GM19043 (cell line): ENCODE results near the gene N4BP2L2.

Source experiments
- ATAC-seq: cut with Tn5 transposase; IDR thresholded peaks from one replicate; pipeline ENCODE4 v1.9.1; 2021; ENCODE audit warnings: low read depth; ENCODE audit not compliant: unreplicated experiment

Gene N4BP2L2

DNA sequence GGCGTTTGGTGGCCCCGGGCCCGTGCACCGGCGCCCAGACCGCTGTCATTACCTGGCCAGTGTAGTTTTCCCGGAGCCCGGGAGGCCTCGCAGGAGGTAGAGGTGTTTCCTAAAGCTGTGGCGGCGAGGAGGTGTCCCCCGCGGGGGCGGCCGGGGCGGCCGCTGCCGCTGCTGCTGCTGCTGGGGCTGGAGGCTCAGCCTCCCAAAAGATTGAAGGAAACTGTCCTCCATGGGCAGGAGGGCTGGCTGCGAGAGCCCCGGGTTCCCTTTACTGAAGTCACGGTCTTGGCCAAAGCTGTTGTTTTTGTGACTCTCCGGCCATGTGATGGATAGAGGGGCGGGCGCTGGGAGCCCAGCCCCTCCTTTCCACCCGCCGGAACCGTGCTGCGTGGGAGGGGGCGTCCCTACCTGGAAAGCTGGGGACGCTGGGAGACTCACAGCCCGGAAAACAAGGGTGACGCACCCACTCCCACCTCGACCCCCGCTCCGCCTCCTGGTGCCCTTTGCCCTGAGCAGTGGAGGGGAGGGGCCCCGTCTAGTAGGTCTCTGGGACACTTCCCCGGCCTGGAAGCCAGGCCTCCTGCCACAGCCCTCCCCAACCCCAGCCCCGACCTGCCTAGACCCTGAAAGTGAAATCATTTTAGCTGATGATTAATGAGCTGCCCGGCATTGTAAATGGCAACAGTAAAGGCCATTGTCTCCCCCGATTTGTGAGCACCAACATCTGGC lies 110.6 kb downstream of the N4BP2L2 start, which contains the start of gene N4BP2L1:
Gene N4BP2L1 (minus strand): TSS at position 279 of the 729 bp plus-strand sequence. CDS start 48 bp downstream, at position 231.
- peak; percentile 64 for ATAC-seq

DNA sequence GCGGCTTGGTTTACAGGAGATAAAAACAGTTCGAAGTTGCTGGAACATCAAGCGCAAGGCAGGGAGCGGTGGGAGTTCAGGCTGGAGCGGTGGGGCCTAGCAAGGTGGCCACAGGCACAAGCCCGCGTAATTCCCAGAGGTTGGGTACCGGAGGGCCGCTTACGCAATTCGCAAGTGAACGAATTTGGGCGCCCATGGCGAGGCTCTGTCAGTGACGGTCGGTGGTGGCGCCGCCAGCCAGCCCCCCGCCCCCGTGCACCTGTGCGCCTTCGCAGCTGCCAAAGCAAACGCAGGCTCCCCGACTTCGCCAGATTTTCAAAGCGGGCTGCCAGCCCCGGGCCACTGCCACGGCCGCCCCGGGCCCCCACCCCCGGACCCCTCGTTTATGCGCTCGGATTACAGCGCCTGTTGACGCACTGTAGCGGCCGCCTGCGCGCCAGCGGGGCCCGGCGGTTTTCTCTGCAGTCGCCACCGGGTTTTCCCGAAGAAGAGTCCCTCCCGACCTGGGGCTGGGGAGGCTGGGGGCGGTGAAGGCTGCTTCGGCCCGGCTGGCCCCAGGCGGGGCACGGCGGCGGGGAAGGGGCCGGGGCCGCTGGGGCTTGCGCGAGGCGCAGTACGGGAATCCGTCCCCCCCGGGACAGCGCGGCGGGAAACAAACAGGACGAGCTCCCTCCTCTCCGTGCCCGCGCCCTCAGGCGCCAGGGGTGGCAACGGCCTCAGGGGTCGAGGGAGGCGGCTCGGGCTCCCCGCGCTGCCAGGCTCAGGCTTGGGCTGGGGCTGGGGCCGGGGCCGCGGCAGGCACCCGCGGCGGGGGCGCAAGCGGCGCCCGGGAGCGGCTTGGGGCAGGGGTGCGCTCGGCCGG lies 111.4 kb downstream of the N4BP2L2 start:
- peak; percentile 1 for ATAC-seq

DNA sequence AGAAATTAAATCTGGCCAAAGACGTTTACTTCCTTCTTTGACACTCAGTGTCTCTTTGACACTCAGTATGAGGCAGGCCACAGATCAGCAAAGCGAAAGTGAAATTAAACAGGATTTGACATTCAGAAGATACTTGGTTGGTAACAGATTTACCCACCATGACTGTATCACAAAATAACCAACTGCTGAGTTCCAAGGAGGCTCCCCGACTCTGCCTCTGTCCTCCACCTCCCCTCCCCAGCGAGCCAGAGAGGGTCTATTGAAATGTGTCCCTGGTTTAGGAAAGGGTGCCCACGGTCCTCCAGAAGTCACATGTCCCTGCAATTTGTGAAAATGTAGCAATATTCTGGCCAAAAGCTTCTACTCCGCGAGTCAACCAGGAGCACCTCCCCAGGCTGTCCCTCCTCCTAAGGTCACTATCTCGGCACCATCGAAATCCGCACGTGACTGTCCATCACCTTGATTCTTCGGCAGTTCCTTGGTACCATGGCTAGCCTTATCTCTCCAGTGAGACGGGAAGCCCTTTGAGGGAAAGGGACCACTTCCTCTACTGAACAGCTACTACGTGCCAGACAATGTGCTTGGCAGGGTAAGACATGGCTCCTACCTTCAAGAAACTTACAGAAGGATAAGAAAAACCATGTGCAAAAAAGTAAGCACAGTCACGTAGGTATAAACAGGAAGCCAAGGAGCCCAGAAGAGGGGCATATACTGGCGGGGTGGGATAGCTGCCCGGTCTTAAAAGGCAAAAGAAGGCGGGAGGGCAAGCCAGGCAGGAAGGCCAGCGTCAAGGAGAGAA lies 112.2 kb downstream of the N4BP2L2 start:
- ATAC-seq = peak; percentile 33

DNA sequence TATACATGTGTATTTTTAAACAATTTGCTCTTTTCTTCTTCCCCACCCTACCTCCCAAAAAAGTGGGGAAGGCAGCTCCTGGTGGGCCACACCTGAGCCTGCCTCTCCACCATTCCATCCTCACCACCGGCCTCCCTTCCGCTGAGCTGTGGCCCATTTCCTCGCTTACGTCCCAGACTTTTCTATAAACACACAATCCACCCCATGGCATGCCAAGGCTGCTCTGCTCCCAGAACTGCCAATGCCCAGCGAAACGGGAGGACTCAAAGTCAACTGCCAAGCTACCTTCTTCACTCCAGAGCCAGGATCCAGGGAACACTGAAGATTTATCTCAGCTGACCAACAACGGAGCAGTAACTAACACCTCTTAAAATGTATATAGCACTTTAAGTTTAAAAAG lies 113.4 kb downstream of the N4BP2L2 start:
- no peak for ATAC-seq

DNA sequence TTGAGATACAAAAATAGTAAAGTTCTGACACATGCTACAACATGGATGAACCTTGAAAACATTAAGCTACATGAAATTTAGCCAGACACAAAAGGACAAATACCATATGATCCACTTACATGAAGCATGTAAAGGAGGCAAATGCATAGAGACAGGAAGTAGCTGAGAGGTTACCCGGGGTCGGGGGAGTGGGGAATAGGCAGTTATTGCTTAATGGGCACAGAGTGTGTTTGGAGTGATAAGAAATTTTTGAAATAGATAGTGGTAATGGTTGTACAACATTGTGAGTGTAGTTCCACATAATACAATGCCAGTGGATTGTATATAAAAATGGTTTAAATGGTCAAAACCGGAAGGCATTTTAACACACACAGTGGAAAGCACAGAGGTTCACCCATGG lies 115.0 kb downstream of the N4BP2L2 start:
- no peak for ATAC-seq

DNA sequence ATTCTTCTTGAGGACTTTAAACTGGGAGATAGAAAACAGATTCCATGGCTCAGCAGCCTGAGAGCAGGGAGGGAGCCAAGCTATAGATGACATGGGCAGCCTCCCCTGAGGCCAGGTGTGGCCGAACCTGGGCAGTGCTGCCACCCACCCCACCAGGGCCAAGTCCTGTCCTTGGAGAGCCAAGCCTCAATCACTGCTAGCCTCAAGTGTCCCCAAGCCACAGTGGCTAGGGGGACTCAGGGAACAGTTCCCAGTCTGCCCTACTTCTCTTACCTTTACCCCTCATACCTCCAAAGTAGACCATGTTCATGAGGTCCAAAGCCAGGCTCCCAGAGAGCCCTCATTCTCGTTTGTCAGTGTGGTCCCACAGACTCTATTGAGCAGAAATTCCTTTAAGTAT lies 118.7 kb downstream of the N4BP2L2 start:
- ATAC-seq = no peak

DNA sequence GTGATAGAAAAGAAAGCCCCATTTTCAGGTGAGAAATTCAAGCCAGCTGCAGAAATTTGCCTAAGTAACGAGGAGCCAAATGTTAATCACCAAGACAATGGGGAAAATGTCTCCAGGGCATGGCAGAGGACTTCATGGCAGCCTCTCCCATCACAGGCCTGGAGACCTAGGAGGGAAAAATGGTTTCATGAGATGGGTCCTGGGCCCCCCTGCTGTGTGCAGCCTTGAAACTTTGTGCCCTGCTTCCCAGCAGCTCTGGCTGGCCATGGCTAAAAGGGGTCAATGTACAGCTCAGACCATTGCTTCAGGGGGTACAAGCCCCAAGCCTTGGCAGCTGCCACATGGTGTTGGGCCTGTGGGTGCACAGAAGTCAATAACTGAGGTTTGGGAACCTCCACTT lies 120.6 kb downstream of the N4BP2L2 start:
- ATAC-seq = no peak

DNA sequence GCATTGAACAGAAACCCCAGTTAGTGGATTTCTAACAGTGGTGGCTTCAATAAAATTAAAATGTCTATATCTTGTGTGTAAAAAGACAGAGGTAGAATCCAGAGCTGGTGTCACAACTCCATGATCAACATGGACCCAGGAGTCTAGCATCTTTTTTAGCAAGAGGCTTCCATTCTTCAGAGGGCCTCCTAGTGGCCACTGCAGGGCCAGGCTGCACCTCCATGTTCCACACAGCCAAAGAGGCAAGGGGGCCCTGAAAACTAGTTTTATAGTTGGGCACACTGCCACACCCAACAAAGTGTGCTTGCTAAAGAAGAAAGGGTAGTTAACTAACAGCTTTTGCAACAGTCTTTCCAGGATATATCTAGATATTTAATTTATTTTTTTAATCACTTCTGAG lies 123.6 kb downstream of the N4BP2L2 start:
- ATAC-seq = no peak

DNA sequence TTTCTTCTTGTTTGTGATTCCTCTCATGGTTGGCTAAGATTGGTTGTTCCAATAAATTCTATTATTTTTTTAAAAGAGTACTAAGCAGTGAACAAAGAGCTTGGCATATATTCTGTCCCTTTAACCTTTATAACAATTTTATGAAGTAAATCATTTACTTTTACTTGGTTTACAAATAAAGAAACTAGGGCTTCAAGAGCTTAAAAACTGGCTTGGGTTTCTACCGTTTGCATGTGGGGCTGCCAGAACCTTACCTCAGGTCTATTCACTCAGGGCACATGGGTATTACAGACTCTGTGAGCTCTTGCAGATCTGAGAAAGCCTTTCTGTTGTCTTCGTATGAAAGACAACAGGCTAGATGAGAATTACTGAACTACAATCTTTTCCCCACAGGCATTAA lies 124.0 kb downstream of the N4BP2L2 start:
- ATAC-seq = no peak

DNA sequence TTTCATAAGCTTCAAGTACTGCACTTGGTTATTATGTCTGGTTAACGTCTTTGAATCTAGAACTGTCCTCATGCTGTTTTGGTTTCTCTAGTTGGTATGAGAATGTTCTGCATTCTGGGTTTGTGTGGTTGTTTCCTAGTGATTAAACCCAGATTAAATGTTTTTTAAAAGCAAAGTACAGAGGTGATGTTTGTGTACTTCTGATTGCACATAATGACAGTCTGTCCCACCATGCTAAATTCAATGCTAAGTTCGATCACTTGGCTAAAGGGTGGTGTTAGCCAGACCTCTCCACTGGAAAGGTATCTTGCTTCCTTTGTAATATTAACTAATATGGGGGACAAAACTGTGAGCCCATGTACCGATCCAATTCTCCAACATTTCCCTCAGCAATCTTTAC lies 125.3 kb downstream of the N4BP2L2 start:
- ATAC-seq = no peak

DNA sequence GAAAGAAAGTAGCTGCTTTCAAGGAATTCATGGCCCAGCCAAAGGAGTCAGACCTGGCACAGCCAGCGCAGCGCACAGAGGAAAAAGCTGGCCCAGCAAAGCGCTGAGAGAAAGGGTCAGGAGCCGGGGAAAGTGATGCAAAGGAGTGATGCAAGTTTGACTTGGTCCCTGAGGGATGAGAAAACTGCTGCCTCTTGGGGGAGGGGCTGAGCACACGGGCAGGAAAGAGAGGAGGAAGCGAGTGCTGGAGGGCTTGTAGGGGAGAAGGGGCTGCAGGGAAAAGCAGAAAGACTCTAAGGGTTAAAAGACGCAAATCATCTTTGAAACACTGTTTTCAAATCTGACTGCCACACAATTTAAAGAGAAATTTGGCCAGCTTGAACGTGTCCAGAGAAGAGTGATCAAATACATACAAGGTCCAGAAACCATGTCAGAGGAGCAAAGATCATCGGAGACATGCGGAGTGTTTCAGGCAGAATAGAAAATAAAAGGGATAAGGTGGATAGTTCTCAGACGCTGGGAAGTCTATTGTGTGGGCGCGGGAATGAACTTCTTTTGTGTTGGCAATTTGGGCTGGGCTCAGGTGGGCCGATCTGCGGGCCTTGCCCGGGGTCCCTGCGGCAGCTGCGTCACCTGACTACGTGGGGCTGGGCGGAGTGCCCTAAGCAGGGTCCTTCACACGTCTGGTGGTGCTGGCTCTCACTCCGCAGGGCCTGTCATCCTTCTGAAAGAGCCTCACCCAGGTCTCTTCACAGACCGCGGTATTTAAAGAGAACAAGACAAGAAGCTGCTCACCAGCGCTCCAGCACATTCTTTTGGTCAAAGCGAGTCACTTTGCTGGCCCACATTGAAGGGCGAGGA lies 128.8 kb downstream of the N4BP2L2 start:
- no peak for ATAC-seq

DNA sequence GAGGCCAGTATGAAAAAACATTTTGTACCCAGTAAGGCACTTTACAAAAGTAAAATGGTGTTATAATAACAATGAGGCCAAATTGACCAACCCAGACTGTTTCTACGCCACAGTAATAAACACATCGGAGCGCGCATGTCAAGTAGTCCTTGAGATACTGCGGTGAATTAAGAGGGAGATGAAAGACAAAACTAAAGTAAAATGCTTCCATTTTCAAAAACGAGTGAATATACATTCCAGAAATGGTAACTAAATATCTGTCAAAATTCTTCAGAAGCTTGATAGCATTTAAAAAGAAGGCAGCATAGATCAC lies 129.6 kb downstream of the N4BP2L2 start:
- ATAC-seq = no peak

DNA sequence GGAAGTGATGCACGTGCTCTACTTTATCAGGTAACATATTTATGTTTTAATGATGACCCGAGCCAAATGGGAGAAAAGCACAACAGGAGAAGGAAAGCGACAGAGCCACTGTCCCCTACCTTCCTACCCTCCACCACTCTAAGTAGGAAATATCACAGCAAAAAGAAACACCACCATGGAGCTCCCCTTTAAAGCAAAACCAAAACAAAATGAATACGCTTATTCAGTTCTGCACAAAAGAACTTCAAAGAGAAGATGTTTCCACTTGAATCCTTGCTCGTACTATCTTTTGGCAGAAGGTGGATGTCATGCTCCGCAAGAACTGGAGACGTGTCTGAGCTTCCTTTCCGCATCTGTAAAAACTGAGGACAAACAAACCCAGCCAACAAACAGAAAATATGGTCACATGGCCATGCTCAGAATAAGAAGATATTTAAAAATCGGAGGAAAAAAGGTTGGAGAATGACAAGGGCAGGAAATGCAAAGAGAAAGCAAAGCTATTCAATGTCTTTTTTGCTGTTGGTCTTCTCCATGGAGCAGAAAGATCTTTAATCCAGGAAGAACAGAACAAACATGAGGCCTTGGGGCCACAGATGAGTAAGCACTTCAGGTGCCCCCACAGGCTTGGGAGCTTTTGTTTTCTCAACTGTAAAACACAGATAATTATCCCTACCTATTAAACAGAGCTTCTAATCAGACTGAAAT lies 130.1 kb downstream of the N4BP2L2 start:
- ATAC-seq = no peak

DNA sequence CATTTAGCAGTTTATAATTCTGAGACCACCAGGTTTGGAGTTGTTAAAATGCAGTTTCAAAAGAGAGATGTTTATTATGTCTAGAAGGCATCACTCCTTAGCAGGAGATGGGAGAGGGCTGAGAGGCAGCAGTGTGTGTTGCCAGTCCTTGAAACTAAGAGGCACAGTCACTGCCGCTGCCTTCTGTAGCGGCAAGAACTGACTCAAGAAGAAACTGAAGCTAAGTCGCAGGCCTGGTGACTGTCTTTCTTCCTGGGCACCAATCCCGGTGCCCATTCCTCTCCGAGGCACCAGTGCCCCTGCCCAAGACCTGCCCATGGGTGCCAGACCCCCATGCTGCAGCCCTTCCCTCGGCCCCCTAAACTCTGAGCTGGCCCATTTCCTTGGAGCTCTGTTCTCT lies 130.7 kb downstream of the N4BP2L2 start:
- ATAC-seq = no peak

DNA sequence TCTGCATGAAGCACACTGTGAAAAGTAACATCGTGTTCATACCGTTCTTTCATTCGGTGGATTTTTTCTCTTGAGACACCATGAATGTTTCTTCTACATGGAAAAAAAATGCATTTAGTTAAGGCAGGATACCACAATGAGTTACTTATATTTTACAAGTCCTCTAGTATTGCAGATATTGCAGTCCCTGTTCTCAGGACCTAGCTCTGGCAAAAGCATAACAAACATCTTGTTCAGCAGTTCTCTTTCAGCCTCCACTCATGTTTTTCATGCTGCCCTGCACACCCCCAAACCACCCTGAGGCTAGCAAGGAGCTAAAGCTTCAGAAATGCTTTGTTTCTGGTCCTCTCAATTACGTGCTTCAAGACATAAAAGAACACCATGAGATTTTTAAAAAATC lies 135.5 kb downstream of the N4BP2L2 start:
- ATAC-seq = no peak

DNA sequence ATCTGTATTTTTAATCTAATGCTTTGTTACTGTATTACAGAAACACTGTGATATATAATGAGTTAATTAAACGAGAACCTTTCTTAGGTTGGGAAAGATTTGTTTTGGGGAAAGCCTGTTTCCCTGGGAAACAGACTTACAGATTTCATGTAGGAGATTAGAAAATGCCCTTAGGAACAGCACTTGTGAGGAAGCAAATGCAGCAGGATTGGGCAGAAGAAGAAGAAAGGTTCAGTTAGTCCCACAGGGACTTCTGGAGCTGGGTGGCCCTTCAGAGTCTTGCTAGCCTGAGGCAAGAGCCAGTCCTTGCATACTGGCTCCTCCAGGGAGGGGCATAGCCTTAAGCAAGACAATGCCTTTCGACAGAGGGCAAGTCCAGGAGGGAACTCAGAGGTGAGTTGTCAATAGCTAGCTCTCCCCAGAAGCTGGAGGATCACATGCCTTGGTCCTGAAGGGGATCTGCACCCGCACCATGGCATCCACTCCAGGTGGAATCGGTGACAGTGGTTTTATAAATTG lies 147.4 kb downstream of the N4BP2L2 start:
- ATAC-seq = no peak

DNA sequence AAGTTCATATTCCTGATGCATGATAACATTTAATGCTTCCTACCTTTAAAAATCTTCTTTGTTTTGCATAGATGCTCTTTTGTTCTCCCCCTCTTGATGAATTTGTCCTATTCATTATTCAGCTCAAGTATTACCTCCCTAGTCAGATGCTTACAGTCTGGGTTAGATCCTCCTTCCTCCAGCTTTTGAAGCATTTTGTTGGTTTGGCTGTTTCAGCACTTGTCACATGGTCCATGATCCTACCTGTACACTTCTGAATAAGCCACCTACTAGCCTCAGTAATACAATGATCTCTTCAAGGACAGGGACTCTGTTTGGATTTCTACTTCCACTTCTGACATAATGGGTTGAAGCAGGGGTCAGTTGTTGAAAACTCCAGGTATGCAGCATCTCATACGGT lies 148.1 kb downstream of the N4BP2L2 start:
- ATAC-seq = no peak

DNA sequence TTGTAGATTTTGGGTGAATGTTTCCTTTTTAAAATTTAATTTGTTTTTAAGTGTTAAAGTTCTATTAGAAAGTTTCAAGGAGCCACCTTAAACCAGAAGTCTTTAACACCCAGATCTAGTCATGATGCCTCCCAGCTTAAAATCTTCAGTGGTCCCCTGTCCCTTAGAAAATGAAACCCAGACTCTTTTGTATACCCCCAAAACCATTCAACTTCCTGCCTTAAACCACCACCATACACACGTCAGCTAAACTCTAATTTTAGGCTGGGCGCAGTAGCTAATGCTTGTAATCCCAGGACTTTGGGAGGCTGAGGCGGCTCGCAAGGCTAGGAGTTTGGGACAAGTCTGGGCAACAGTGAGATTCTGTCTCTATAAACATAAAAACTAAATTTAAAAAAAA lies 148.5 kb downstream of the N4BP2L2 start:
- peak; percentile 58 for ATAC-seq

DNA sequence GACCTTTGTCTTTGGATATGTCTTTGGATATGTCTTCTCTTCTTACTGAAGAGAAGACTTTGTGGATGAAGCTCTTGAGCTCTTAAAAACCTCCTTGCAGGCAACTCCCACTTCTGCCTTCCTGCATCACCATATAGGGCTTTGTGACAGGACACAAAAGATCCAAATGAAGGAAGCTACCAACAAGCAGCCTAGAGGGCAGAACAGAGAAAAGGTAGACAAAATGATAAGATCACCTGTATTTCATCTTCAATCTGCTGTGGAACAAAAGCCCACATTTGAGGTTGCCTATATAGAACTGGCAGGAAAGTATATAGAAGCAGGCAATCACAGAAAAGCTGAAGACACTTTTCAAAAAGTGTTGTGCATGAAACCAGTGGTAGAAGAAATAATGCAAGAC lies 153.2 kb downstream of the N4BP2L2 start:
- no peak for ATAC-seq
